Esophagus muscularis mucosa (tissue), 4 donors: ENCODE results near the gene ATP6V1B1. TPM values are rescaled to one million over a fixed set of nuclear protein-coding genes. Genes with fewer than 3 reads are reported as not detected.
A peak's percentile ranks its signal among the peaks of the same experiment; 100 is the strongest.

Experiments
- DNase-seq: peaks from one replicate; pipeline ENCODE4 v3.0.0-alpha.2; 2017; ENCODE audit errors: extremely low spot score
- H3K27ac ChIP-seq, 4 donors: fragments of 200-600 bp; sonication (generic); replicated peaks in 1 of 4; 1 replicate in 3 of 4; 2 replicates in 1 of 4; pipeline ENCODE4 v1.5.1; 2016 to 2019; ENCODE audit warnings: mild to moderate bottlenecking in 1 of 4
- H3K27me3 ChIP-seq, 4 donors: fragments of 200-600 bp; sonication (generic); one replicate each; pipeline versions ENCODE4 v1.5.1 to v1.6.0; 2016 to 2019
- H3K36me3 ChIP-seq, 4 donors: fragments of 200-600 bp; sonication (generic); one replicate each; pipeline ENCODE4 v1.5.1; 2016 to 2019
- H3K4me1 ChIP-seq, 4 donors: fragments of 200-600 bp; sonication (generic); one replicate each; pipeline ENCODE4 v1.5.1; 2016 to 2019
- H3K4me3 ChIP-seq, 4 donors: fragments of 200-600 bp; sonication (generic); 1 replicate in 2 of 4; 2 replicates in 2 of 4; pipeline ENCODE4 v1.5.1; 2016 to 2019; ENCODE audit warnings: mild to moderate bottlenecking in 4 of 4, moderate library complexity in 1 of 4
- H3K9me3 ChIP-seq, 4 donors: fragments of 200-600 bp; sonication (generic); 1 replicate in 3 of 4; 2 replicates in 1 of 4; pipeline ENCODE4 v1.5.1; 2016 to 2019
- EP300 ChIP-seq: sonication (generic); formaldehyde crosslinking; IDR thresholded peaks from one replicate; pipeline ENCODE4 v1.6.1; 2017; ENCODE audit warnings: antibody characterized with exemption
- POLR2A ChIP-seq: fragments of 450-650 bp; IDR thresholded peaks from one replicate; pipeline ENCODE4 v1.6.1; 2017; ENCODE audit warnings: antibody characterized with exemption, moderate library complexity, mild to moderate bottlenecking, low read depth
- POLR2AphosphoS5 ChIP-seq, 2 donors: sonication (generic); formaldehyde crosslinking; IDR thresholded peaks; one replicate each; pipeline ENCODE4 v1.6.1; 2017; ENCODE audit warnings: antibody characterized with exemption in 2 of 2
- WGBS: methylation state at CpG from one replicate; pipeline ENCODE4 v1.1.5; 2018; 5-methylcytosine and 5-hydroxymethylcytosine counted together
- intact Hi-C: fragments of 100-400 bp; cut with DNase I; formaldehyde crosslinking; loops from one replicate; pipeline ENCODE4 v1.15.1; 2023
- total RNA-seq, 4 donors: library from RNA; depleted of rRNA; stranded (reverse); fragments of >200 nt; gene quantifications; one replicate each; pipeline versions ENCODE4 v1.1.0 to v1.2.1, GENCODE V29; 2016
- TF ChIP-seq, protein P1 (sequence below), 3 experiments: fragments of 200-600 bp in 2 of 3; fragments of 450-650 bp in 1 of 3; sonication (generic) in 2 of 3; IDR thresholded peaks; one replicate each; pipeline ENCODE4 v1.5.1; 2017 to 2019; ENCODE audit warnings: antibody characterized with exemption in 3 of 3, mild to moderate bottlenecking in 2 of 3, moderate library complexity in 1 of 3

ATP6V1B1 gene
- total RNA-seq, 4 donors from 2014 or later: 0.83 to 1.6 TPM; not detected in 2

DNA sequence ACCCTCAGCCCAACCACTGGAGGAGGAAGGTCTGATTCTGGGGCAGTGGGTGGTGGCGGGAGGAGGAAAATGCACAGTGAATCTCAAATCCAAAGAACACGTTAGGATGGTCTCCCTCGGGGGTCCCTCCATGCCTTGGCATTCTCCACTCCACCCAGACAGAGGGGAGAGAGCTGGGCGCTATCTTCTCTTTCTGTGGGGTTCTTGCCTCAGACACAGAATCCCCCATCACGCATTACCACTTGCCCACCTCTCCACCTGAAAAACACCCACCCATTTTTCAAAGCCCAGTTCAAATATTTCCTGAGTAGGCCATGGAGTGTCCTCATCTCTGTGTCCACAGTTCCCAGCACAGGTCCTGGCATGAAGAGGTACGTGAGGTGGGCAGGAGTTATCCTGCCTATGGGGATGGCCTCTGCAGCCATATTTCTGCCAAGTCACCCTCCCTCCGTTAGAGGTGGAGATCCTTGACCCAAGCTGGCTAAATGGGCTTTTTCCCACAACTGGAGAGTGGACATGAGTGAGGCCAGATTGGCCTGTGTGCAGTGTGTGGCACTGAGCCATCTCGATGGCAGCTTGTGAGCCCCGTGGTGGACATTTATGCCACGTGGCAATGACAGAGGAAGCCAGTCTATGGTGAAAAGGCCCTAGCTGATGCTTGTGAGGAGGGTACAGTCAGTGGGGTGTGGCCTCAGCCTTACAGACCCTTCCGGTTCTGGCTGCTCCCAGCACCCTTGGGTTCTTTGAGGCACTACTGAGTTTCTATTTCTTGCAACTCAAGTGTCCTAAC lies 68.5 kb downstream of the ATP6V1B1 start:
- H3K4me3 ChIP-seq: no peak overlapping the region
- DNase-seq: no peak
- 83% methylated on average over 10 of the region's 11 CpGs for WGBS
- TF ChIP-seq POLR2AphosphoS5 (IDR thresholded peaks at IDR 0.05) (no peak), EP300 (no peak), POLR2A (no peak)
- TF ChIP-seq, protein P1, sequence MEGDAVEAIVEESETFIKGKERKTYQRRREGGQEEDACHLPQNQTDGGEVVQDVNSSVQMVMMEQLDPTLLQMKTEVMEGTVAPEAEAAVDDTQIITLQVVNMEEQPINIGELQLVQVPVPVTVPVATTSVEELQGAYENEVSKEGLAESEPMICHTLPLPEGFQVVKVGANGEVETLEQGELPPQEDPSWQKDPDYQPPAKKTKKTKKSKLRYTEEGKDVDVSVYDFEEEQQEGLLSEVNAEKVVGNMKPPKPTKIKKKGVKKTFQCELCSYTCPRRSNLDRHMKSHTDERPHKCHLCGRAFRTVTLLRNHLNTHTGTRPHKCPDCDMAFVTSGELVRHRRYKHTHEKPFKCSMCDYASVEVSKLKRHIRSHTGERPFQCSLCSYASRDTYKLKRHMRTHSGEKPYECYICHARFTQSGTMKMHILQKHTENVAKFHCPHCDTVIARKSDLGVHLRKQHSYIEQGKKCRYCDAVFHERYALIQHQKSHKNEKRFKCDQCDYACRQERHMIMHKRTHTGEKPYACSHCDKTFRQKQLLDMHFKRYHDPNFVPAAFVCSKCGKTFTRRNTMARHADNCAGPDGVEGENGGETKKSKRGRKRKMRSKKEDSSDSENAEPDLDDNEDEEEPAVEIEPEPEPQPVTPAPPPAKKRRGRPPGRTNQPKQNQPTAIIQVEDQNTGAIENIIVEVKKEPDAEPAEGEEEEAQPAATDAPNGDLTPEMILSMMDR (IDR thresholded peaks at IDR 0.05): no peak
- H3K36me3 ChIP-seq: no peaks in the 10 kb centered on the region
- peaks cover 0 to 20% (median 0%) of the 10 kb centered on the region in 4 donors for H3K27me3 ChIP-seq
- H3K4me1 ChIP-seq: peaks cover 3 to 10% (median 10%) of the 10 kb centered on the region in 4 donors
- H3K9me3 ChIP-seq: no peaks in the 10 kb centered on the region
- H3K27ac ChIP-seq: no peak overlapping the region
- intact Hi-C loops: no loop called here

DNA sequence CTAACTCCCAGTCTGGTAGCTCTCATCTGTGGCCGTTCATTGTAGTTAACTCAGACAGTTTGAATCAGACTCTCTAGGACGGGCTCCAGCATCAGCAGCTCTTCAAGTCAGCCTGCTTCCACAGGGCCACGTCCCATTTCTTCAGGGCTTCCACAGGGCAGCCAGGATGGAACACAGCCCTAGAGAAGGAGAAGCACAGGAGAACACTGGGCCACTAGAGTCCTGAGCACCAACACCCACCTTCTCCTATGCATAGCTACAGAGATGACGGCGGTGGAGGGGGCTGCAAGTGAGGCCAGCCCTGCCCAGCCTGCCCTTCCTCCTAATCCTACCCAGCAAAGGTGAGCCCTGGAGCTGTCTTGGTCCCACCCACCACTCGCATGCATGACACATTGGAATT lies 69.2 kb downstream of the ATP6V1B1 start:
- no peak overlapping the region for H3K4me3 ChIP-seq
- no peak overlapping the region for H3K27ac ChIP-seq
- peaks cover 0 to 20% (median 0%) of the 10 kb centered on the region in 4 donors for H3K27me3 ChIP-seq
- no peak for DNase-seq
- H3K4me1 ChIP-seq: peaks cover 3 to 10% (median 10%) of the 10 kb centered on the region in 4 donors
- intact Hi-C loops: no loop called here
- TF ChIP-seq EP300 (no peak), POLR2A (no peak), POLR2AphosphoS5 (IDR thresholded peaks at IDR 0.05) (no peak)
- TF ChIP-seq, protein P1 (IDR thresholded peaks at IDR 0.05): no peak
- H3K36me3 ChIP-seq: no peaks in the 10 kb centered on the region
- no peaks in the 10 kb centered on the region for H3K9me3 ChIP-seq
- WGBS: 83% methylated on average over 6 of the region's 6 CpGs

DNA sequence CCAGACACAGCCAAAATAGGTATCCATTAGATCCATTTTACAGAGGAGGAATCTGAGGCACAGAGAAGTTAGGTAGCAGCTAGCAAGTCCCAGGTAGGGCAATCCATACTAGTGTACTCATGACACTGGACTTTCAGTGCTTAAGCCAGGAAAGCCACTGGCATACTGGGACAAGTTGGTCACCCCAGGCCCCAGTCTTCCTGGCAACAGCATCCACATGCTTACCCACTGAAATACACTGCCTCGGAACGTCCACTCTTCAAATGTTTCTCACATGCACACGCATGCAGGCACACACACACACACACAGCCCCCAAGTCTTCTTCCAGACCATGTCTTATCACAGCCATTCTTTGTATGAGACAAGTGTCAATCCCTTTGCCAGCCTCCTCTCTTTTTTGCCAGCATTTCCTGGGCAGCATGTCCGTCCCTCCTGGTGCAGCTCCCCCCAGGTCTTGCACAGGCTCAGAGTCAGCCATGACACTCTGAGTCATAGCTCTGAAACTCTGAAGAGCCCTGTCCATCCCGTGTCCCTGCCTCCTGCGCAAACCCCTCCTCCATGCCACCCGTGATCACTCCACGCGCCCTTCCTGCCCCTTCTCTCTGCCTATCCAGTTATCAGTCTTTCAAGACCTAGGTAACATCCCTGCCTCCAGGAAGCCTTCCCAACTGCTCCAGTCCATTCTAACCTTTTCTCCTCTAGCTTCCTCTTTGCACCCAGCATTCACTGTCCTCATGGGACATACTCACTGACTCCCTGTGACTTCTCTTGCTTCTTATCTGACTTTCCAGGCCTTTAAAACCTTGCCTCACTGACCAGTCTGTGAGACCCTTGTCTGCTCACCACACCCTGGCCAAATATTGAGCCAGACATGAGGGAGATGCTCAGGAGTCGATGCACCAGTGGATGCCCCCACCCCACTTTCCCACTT lies 69.8 kb downstream of the ATP6V1B1 start:
- Histone ChIP-seq H3K4me3 (no peak overlapping the region), H3K27me3 (peaks cover 0 to 26% (median 0%) of the 10 kb centered on the region in 4 donors), H3K4me1 (peaks cover 3 to 10% (median 9%) of the 10 kb centered on the region in 4 donors), H3K9me3 (no peaks in the 10 kb centered on the region), H3K36me3 (no peaks in the 10 kb centered on the region), H3K27ac (no peak overlapping the region)
- WGBS: 84% methylated on average over 10 of the region's 10 CpGs
- intact Hi-C loops: no loop called here
- TF ChIP-seq EP300 (no peak), POLR2A (no peak), POLR2AphosphoS5 (IDR thresholded peaks at IDR 0.05) (no peak)
- TF ChIP-seq, protein P1 (IDR thresholded peaks at IDR 0.05): no peak
- DNase-seq: peak; percentile 74

DNA sequence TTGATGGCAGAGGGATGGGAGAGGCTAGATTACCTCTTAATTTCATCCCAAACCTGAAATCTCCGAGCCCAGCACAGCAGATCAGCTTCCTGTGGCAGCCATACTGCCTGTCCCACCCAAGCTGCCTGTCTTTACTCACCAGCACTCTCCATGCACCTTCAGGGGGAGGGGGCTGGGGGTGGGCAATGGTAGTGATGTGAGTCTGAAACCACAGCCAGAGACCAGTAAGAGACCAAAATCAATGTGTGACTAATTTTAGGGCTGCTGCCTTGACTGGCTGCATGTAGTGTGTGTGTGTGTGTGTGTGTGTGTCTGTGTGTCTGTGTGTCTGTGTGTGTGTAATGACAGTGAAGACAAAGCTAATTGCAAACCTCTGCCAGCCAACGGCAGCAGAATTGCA lies 70.6 kb downstream of the ATP6V1B1 start:
- no peak for DNase-seq
- WGBS: 58% methylated on average over 2 of the region's 2 CpGs
- TF ChIP-seq, protein P1 (IDR thresholded peaks at IDR 0.05): no peak
- TF ChIP-seq POLR2A (no peak), EP300 (no peak), POLR2AphosphoS5 (IDR thresholded peaks at IDR 0.05) (no peak)
- Histone ChIP-seq H3K9me3 (no peaks in the 10 kb centered on the region), H3K27me3 (peaks cover 0 to 32% (median 4%) of the 10 kb centered on the region in 4 donors), H3K36me3 (no peaks in the 10 kb centered on the region), H3K4me3 (no peak overlapping the region), H3K27ac (no peak overlapping the region), H3K4me1 (peaks cover 2% of the 10 kb centered on the region in 4 donors)
- intact Hi-C loops: no loop called here
